ENCODE measurements around the gene ATP9A. TPM values are rescaled to one million over a fixed set of nuclear protein-coding genes. Genes with fewer than 3 reads are reported as not detected.

The ATP9A gene
- polyA plus RNA-seq, 1 of the 3 experiments (the other 2 are of a cell fraction): 11.0 TPM

- ChIA-PET POLR2A (no interaction called here), CTCF (interaction anchor here (1.3 to 1.9 kb wide), 2 partner anchors 173 to 290 kb away, joined by 3 to 7 read pairs; no protein-coding TSS in a partner anchor)
- no peak for DNase-seq
- Histone ChIP-seq H3K79me2 (ENCODE audit: insufficient read depth) (no peaks in the 10 kb centered on the region), H3K9me3 (no peaks in the 10 kb centered on the region), H2AFZ (ENCODE audit: low read depth) (no peak overlapping the region), H3K9me2 (no peaks in the 10 kb centered on the region), H3K36me3 (replicated peaks in 1 of 2; ENCODE audit: control insufficient read depth in 1 of 2, insufficient read depth in 2 of 2, low read length in 1 of 2) (no peaks in the 10 kb centered on the region), H3K4me1 (ENCODE audit: control insufficient read depth in 1 of 2, insufficient read depth in 2 of 2, low read depth in 1 of 2, low read length in 1 of 2) (peaks cover 0 to 13% of the 10 kb centered on the region in 2 experiments; a peak in 1 of 4 replicates), H4K20me1 (ENCODE audit: insufficient read depth) (no peaks in the 10 kb centered on the region), H3K4me2 (no peak overlapping the region), H3K27me3 (ENCODE audit: insufficient read depth) (no peaks in the 10 kb centered on the region), H3F3A (replicated peaks; ENCODE audit: insufficient read depth) (no peaks in the 10 kb centered on the region), H3K27ac (ENCODE audit: low read depth in 2 of 2, low read length in 1 of 2) (no peak overlapping the region), H3K9ac (no peak overlapping the region), H3K4me3 (ENCODE audit: low read depth in 2 of 2, low read length in 1 of 2) (no peak overlapping the region)
- WGBS (ENCODE audit: low lambda C conversion rate): 91% methylated on average over 7 of the region's 7 CpGs
- TF ChIP-seq SMC3 (IDR thresholded peaks at IDR 0.05; ENCODE audit: low read depth, low read length): no peak
- TF ChIP-seq USF2 (IDR thresholded peaks at IDR 0.05; ENCODE audit: borderline replicate concordance, low read depth, low read length): no peak
- no peak for TF ChIP-seq ZBTB33 (IDR thresholded peaks at IDR 0.05; ENCODE audit: borderline replicate concordance, low read depth)
- no peak for TF ChIP-seq RAD21 (IDR thresholded peaks at IDR 0.05; ENCODE audit: low read length)
These were observed 24.8 kb upstream of the ATP9A start for GRCh38 chr20:51792960-51793359.

- Histone ChIP-seq H3K4me2 (no peak overlapping the region), H3K9ac (no peak overlapping the region), H3K4me1 (ENCODE audit: control insufficient read depth in 1 of 2, insufficient read depth in 2 of 2, low read depth in 1 of 2, low read length in 1 of 2) (no peaks in the 10 kb centered on the region), H3K27ac (ENCODE audit: low read depth in 2 of 2, low read length in 1 of 2) (no peak overlapping the region), H3K36me3 (replicated peaks in 1 of 2; ENCODE audit: control insufficient read depth in 1 of 2, insufficient read depth in 2 of 2, low read length in 1 of 2) (no peaks in the 10 kb centered on the region), H3F3A (replicated peaks; ENCODE audit: insufficient read depth) (no peaks in the 10 kb centered on the region), H3K9me2 (no peaks in the 10 kb centered on the region), H3K4me3 (ENCODE audit: low read depth in 2 of 2, low read length in 1 of 2) (no peak overlapping the region), H3K79me2 (ENCODE audit: insufficient read depth) (no peaks in the 10 kb centered on the region), H3K27me3 (ENCODE audit: insufficient read depth) (no peaks in the 10 kb centered on the region), H2AFZ (ENCODE audit: low read depth) (no peak overlapping the region), H3K9me3 (no peaks in the 10 kb centered on the region), H4K20me1 (ENCODE audit: insufficient read depth) (no peaks in the 10 kb centered on the region)
- 100% methylated on average over 1 of the region's 13 CpGs for WGBS (ENCODE audit: low lambda C conversion rate)
- TF ChIP-seq TAF1 (IDR thresholded peaks at IDR 0.05; ENCODE audit: borderline replicate concordance, low read depth, low read length) (no peak), RCOR1 (IDR thresholded peaks at IDR 0.05; ENCODE audit: low read length) (no peak), EP300 (IDR thresholded peaks at IDR 0.05; ENCODE audit: borderline replicate concordance in 1 of 2, low read depth in 1 of 2, low read length in 1 of 2) (no peak)
- POLR2A ChIA-PET: no interaction called here
- no peak for DNase-seq
- CTCF ChIA-PET: interaction anchor here (0.8 to 5.0 kb wide), 3 partner anchors 8 to 292 kb away, joined by 5 to 28 read pairs (median 7); partner anchors contain the start of gene SALL4
These were observed 23.4 kb upstream of the ATP9A start for GRCh38 chr20:51791626-51792025.

GRCh38 chr20:51790256-51790655 is 22.1 kb upstream of the ATP9A start:
- Histone ChIP-seq H3K27me3 (ENCODE audit: insufficient read depth) (no peaks in the 10 kb centered on the region), H4K20me1 (ENCODE audit: insufficient read depth) (no peaks in the 10 kb centered on the region), H3K27ac (ENCODE audit: low read depth in 2 of 2, low read length in 1 of 2) (no peak overlapping the region), H3K9me2 (no peaks in the 10 kb centered on the region), H3K9me3 (no peaks in the 10 kb centered on the region), H3K4me3 (ENCODE audit: low read depth in 2 of 2, low read length in 1 of 2) (no peak overlapping the region), H3K79me2 (ENCODE audit: insufficient read depth) (no peaks in the 10 kb centered on the region), H3K4me2 (no peak overlapping the region), H3K9ac (no peak overlapping the region), H2AFZ (ENCODE audit: low read depth) (no peak overlapping the region), H3F3A (replicated peaks; ENCODE audit: insufficient read depth) (no peaks in the 10 kb centered on the region), H3K4me1 (ENCODE audit: control insufficient read depth in 1 of 2, insufficient read depth in 2 of 2, low read depth in 1 of 2, low read length in 1 of 2) (no peaks in the 10 kb centered on the region), H3K36me3 (replicated peaks in 1 of 2; ENCODE audit: control insufficient read depth in 1 of 2, insufficient read depth in 2 of 2, low read length in 1 of 2) (no peaks in the 10 kb centered on the region)
- TF ChIP-seq FOXM1 (IDR thresholded peaks at IDR 0.05; ENCODE audit: low read depth) (no peak), ZBTB33 (IDR thresholded peaks at IDR 0.05; ENCODE audit: borderline replicate concordance, low read depth) (no peak), EP300 (IDR thresholded peaks at IDR 0.05; ENCODE audit: borderline replicate concordance in 1 of 2, low read depth in 1 of 2, low read length in 1 of 2) (no peak), IRF3 (IDR thresholded peaks at IDR 0.05; ENCODE audit: low read depth, low read length) (no peak), RCOR1 (IDR thresholded peaks at IDR 0.05; ENCODE audit: low read length) (no peak)
- DNase-seq: no peak
- WGBS (ENCODE audit: low lambda C conversion rate): 93% methylated on average over 11 of the region's 17 CpGs
- ChIA-PET CTCF (interaction anchor here (5.0 kb wide), 1 partner anchor 10 kb away, joined by 28 read pairs; no protein-coding TSS in a partner anchor), POLR2A (no interaction called here)
